Spinal cord (tissue), 10 donors: ENCODE results near the gene SEMA3C. TPM values are rescaled to one million over a fixed set of nuclear protein-coding genes. Genes with fewer than 3 reads are reported as not detected.

Source experiments
- DNase-seq, 6 donors: peaks; one replicate each; pipeline versions ENCODE4 v3.0.0 to v3.0.0-alpha.2; 2013 to 2015; ENCODE audit warnings: low spot score in 6 of 6, low read depth in 4 of 6
- H3K27ac ChIP-seq: one replicate; pipeline ENCODE4 v1.5.1; 2013; ENCODE audit warnings: low read depth, low read length, control low read depth
- H3K27me3 ChIP-seq: one replicate; pipeline ENCODE4 v1.6.1; 2013; ENCODE audit warnings: low read length; ENCODE audit not compliant: control insufficient read depth, insufficient read depth
- H3K36me3 ChIP-seq: one replicate; pipeline ENCODE4 v1.6.1; 2013; ENCODE audit warnings: low read length; ENCODE audit not compliant: control insufficient read depth, insufficient read depth
- H3K4me1 ChIP-seq: one replicate; pipeline ENCODE4 v1.6.1; 2013; ENCODE audit warnings: low read length; ENCODE audit not compliant: control insufficient read depth, insufficient read depth
- H3K4me3 ChIP-seq: one replicate; pipeline ENCODE4 v1.5.1; 2013; ENCODE audit warnings: low read depth, low read length, control low read depth
- H3K9me3 ChIP-seq: one replicate; pipeline ENCODE4 v1.6.1; 2013; ENCODE audit warnings: low read length; ENCODE audit not compliant: control insufficient read depth, insufficient read depth
- WGBS: methylation state at CpG from one replicate; pipeline ENCODE4 v1.1.5; 2013; ENCODE audit warnings: missing lambda C conversion rate; ENCODE audit not compliant: insufficient coverage; 5-methylcytosine and 5-hydroxymethylcytosine counted together
- polyA plus RNA-seq, 2 donors: library from polyadenylated mRNA; unstranded; fragments of 120-200 nt; gene quantifications; one replicate each; pipeline ENCODE4 v1.2.1, GENCODE V29; 2013; ENCODE audit not compliant: insufficient read length in 2 of 2
- total RNA-seq, 2 donors: library from RNA; depleted of rRNA in 1 of 2; stranded (reverse); fragments of 120-200 nt in 1 of 2; fragments of >200 nt in 1 of 2; gene quantifications; one replicate each; pipeline versions ENCODE4 v1.2.3 to v1.2.4, GENCODE V29; 2013 to 2014
- donor health status: healthy.

The SEMA3C gene
- total and polyA plus RNA-seq, 4 donors: 52.9 to 159 (median 107) TPM

- DNase-seq: no peak
- H3K27me3 ChIP-seq: no peaks in the 10 kb centered on the region
- no peaks in the 10 kb centered on the region for H3K4me1 ChIP-seq
- H3K36me3 ChIP-seq: no peaks in the 10 kb centered on the region
- no CpG with 5 or more reads among the region's 2 CpGs for WGBS
- no peak overlapping the region for H3K4me3 ChIP-seq
- H3K9me3 ChIP-seq: no peaks in the 10 kb centered on the region
- H3K27ac ChIP-seq: no peak overlapping the region
These were observed 213.6 kb downstream of the SEMA3C start for GRCh38 chr7:80705130-80705781.

DNA sequence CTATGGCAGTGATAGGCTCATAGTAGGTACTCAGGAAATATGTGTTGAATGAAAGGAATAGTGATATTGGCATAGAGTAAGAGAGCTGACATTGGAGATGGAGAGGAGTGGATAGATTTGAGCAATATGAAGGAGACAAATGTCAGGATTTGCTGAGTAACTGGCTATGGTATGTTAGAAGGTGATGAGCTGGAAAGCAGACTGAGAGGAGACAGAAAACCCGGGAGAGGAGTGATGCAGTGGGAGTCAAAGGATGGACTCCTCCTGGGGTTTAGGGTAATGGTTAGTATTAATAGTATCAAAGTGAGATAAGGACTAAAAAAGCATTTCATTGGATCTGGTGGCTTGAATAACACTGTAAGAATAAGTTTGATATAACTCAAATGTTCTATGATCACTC is 215.6 kb downstream of the SEMA3C start:
- Histone ChIP-seq H3K27ac (no peak overlapping the region), H3K4me1 (no peaks in the 10 kb centered on the region), H3K4me3 (no peak overlapping the region), H3K36me3 (no peaks in the 10 kb centered on the region), H3K27me3 (no peaks in the 10 kb centered on the region), H3K9me3 (no peaks in the 10 kb centered on the region)
- 100% methylated on average over 1 of the region's 1 CpG for WGBS
- DNase-seq: no peak

- Histone ChIP-seq H3K4me1 (no peaks in the 10 kb centered on the region), H3K27ac (no peak overlapping the region), H3K36me3 (no peaks in the 10 kb centered on the region), H3K27me3 (no peaks in the 10 kb centered on the region), H3K9me3 (no peaks in the 10 kb centered on the region), H3K4me3 (no peak overlapping the region)
- 75% methylated on average over 2 of the region's 4 CpGs for WGBS
- peak in 1 of 6 donors; percentile 15 for DNase-seq
These were observed 219.1 kb downstream of the SEMA3C start for GRCh38 chr7:80699721-80700256.

DNA sequence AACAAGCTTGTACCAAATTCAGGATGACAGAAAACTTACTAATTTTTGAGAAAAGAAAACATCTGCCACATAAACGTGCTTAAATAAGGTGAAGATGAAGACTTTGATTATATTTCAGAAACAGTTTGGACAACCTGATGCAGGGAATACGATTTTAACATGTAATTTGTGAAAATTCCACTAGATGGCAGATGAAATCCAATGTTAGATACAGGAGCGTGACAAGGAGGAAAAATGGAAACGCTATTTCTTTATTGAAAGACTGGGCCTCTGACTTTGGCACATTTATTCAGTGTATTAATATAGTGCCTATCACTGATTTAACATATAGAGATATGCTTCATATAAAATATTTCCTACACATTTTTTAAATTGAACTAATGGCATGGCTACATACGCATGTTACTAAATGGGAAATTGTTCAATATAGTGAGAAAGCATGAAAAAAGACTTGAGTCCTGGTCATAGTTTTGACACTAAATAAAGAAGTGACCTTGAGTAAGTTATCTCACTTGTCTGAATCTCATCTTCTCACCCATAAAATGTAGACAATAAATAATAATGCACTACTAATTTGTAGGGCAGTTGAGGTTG is 219.7 kb downstream of the SEMA3C start:
- Histone ChIP-seq H3K9me3 (no peaks in the 10 kb centered on the region), H3K4me1 (no peaks in the 10 kb centered on the region), H3K4me3 (no peak overlapping the region), H3K36me3 (no peaks in the 10 kb centered on the region), H3K27ac (no peak overlapping the region), H3K27me3 (no peaks in the 10 kb centered on the region)
- DNase-seq: peak; percentile 51 to 92 (median 54)
- 0% methylated on average over 1 of the region's 5 CpGs for WGBS
